SKM-1 treated with dmso at 0.1 percent for 144 hours (cell line): Measurements from ENCODE around the gene OTUB2.
A peak's percentile ranks its signal among the peaks of the same experiment; 100 is the strongest.

Experiments used
- DNase-seq: peaks from one replicate; lab custom pipeline; 2025; ENCODE audit not compliant: unreplicated experiment; lab: John Stamatoyannopoulos, UW

Gene OTUB2

GRCh38 chr14:94026173-94026888, at the start of gene OTUB2:
OTUB2 (plus strand) TSS chr14:94026340; CDS start chr14:94026538, 198 bp downstream.
- peak; percentile 84 for DNase-seq

GRCh38 chr14:93976477-93977057, 49.6 kb upstream of the OTUB2 start, which contains the start of gene ASB2:
ASB2 (minus strand) TSS chr14:93976570; CDS start chr14:93964539, 12,031 bp downstream.
- DNase-seq: no peak

- DNase-seq: no peak
These were observed 49.0 kb upstream of the OTUB2 start for GRCh38 chr14:93977171-93977570.

- DNase-seq: no peak
These were observed 48.2 kb upstream of the OTUB2 start for GRCh38 chr14:93977790-93978581.

GRCh38 chr14:93978735-93979134, 47.4 kb upstream of the OTUB2 start:
- no peak for DNase-seq

- no peak for DNase-seq
These were observed 45.5 kb upstream of the OTUB2 start for GRCh38 chr14:93980456-93981201.

GRCh38 chr14:93981316-93982229, 44.6 kb upstream of the OTUB2 start:
- no peak for DNase-seq

- no peak for DNase-seq
These were observed 43.7 kb upstream of the OTUB2 start for GRCh38 chr14:93982230-93983007.

GRCh38 chr14:93984070-93984469, 42.1 kb upstream of the OTUB2 start:
- DNase-seq: no peak

- no peak for DNase-seq
These were observed 41.1 kb upstream of the OTUB2 start for GRCh38 chr14:93984987-93985410.

- DNase-seq: no peak
These were observed 39.2 kb upstream of the OTUB2 start for GRCh38 chr14:93986955-93987354.

- DNase-seq: no peak
These were observed 38.8 kb upstream of the OTUB2 start for GRCh38 chr14:93987376-93987775.

GRCh38 chr14:93987815-93988476, 38.2 kb upstream of the OTUB2 start:
- no peak for DNase-seq

GRCh38 chr14:93989939-93990338, 36.2 kb upstream of the OTUB2 start:
- DNase-seq: no peak

GRCh38 chr14:93991212-93991611, 34.9 kb upstream of the OTUB2 start:
- no peak for DNase-seq

- DNase-seq: no peak
These were observed 34.5 kb upstream of the OTUB2 start for GRCh38 chr14:93991649-93992048.

GRCh38 chr14:93993382-93993781, 32.8 kb upstream of the OTUB2 start:
- no peak for DNase-seq

- DNase-seq: no peak
These were observed 31.0 kb upstream of the OTUB2 start for GRCh38 chr14:93994919-93995682.
